GM10266 (cell line): Measurements from ENCODE around the gene ODC1.

ENCODE experiments used
- DNase-seq: peaks from one replicate; pipeline ENCODE4 v3.0.0; 2012; ENCODE audit errors: extremely low spot score
- CTCF ChIP-seq: IDR thresholded peaks from 2 replicates; pipeline ENCODE4 v1.5.1; 2012; ENCODE audit warnings: mild to moderate bottlenecking, low read depth; ENCODE audit not compliant: control insufficient read depth, insufficient read depth; ENCODE audit errors: missing control alignments

Gene ODC1

GRCh38 chr2:10406491-10407188 lies 41.5 kb downstream of the ODC1 start:
- no peak for DNase-seq
- no peak for TF ChIP-seq CTCF

GRCh38 chr2:10406016-10406415 lies 42.1 kb downstream of the ODC1 start:
- DNase-seq = no peak

GRCh38 chr2:10405448-10405847 lies 42.7 kb downstream of the ODC1 start:
- no peak for DNase-seq
- no peak for TF ChIP-seq CTCF

More at GRCh38 chr2:10406016-10406415, 42.1 kb downstream of the ODC1 start:
- no peak for TF ChIP-seq CTCF

- DNase-seq = no peak
- TF ChIP-seq CTCF = no peak
These were observed 43.6 kb downstream of the ODC1 start for GRCh38 chr2:10404324-10405143.

- no peak for DNase-seq
- no peak for TF ChIP-seq CTCF
These were observed 45.4 kb downstream of the ODC1 start for GRCh38 chr2:10402653-10403215.

GRCh38 chr2:10402062-10402585 lies 46.0 kb downstream of the ODC1 start:
- no peak for DNase-seq
- no peak for TF ChIP-seq CTCF
